ENCODE measurements around the gene CPA4. TPM values are rescaled to one million over a fixed set of nuclear protein-coding genes. Genes with fewer than 3 reads are reported as not detected.
"Not testable (repeated sequence)": the region's sequence is repeated elsewhere in the genome, so short reads cannot be mapped to it uniquely, and the experiment has no call there.

Gene CPA4
- total and polyA plus RNA-seq, 2 donors = 3.8 TPM; not detected in 1

- Histone ChIP-seq H3K4me1 (ENCODE audit: insufficient read depth) (no peaks in the 10 kb centered on the region), H3K27ac (ENCODE audit: low read depth) (no peak overlapping the region), H3K36me3 (ENCODE audit: insufficient read depth) (no peaks in the 10 kb centered on the region), H3K4me3 (ENCODE audit: low read depth, low read length) (no peak overlapping the region)
- 67% methylated on average over 8 of the region's 8 CpGs for WGBS
- no peak for DNase-seq (ENCODE audit: extremely low spot score)
Measured at GRCh38 chr7:130301501-130302020, 8.6 kb downstream of the CPA4 start.

GRCh38 chr7:130302649-130303048 is 9.7 kb downstream of the CPA4 start:
- H3K4me3 ChIP-seq (ENCODE audit: low read depth, low read length) = no peak overlapping the region
- DNase-seq (ENCODE audit: extremely low spot score) = no peak
- no peaks in the 10 kb centered on the region for H3K36me3 ChIP-seq (ENCODE audit: insufficient read depth)
- no peak overlapping the region for H3K27ac ChIP-seq (ENCODE audit: low read depth)
- H3K4me1 ChIP-seq (ENCODE audit: insufficient read depth) = no peaks in the 10 kb centered on the region

- no peak overlapping the region for H3K4me3 ChIP-seq (ENCODE audit: low read depth, low read length)
- no peak for DNase-seq (ENCODE audit: extremely low spot score)
- H3K4me1 ChIP-seq (ENCODE audit: insufficient read depth) = no peaks in the 10 kb centered on the region
- no peaks in the 10 kb centered on the region for H3K36me3 ChIP-seq (ENCODE audit: insufficient read depth)
- WGBS = 52% methylated on average over 2 of the region's 2 CpGs
- no peak overlapping the region for H3K27ac ChIP-seq (ENCODE audit: low read depth)
Measured at GRCh38 chr7:130303127-130303526, 10.2 kb downstream of the CPA4 start.

DNA sequence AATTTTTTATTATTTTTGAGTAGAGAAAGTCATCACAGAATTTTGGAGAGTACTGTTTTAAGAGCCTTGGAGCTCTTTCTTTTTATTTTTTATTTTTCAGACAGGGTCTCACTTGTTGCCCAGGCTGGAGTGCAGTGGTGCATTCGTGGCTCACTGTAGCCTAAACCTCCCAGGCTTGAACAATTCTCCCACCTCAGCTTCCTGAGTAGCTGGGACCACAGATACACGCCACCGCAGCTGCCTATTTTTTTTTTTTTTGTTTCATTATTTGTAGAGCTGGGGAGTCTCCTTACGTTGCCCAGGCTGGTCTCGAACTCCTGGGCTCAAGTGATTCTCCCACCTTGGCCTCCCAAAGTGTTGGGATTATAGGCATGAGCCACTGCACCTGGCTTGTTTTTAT is 10.6 kb downstream of the CPA4 start:
- WGBS = 89% methylated on average over 5 of the region's 5 CpGs
- Histone ChIP-seq H3K27ac (ENCODE audit: low read depth) (no peak overlapping the region), H3K4me1 (ENCODE audit: insufficient read depth) (no peaks in the 10 kb centered on the region), H3K36me3 (ENCODE audit: insufficient read depth) (no peaks in the 10 kb centered on the region), H3K4me3 (ENCODE audit: low read depth, low read length) (no peak overlapping the region)
- no peak for DNase-seq (ENCODE audit: extremely low spot score)

- DNase-seq (ENCODE audit: extremely low spot score) = no peak
- no peak overlapping the region for H3K27ac ChIP-seq (ENCODE audit: low read depth)
- 82% methylated on average over 5 of the region's 5 CpGs for WGBS
- no peaks in the 10 kb centered on the region for H3K36me3 ChIP-seq (ENCODE audit: insufficient read depth)
- H3K4me3 ChIP-seq (ENCODE audit: low read depth, low read length) = no peak overlapping the region
- H3K4me1 ChIP-seq (ENCODE audit: insufficient read depth) = no peaks in the 10 kb centered on the region
Measured at GRCh38 chr7:130303982-130304381, 11.0 kb downstream of the CPA4 start.

GRCh38 chr7:130304878-130305277 is 11.9 kb downstream of the CPA4 start:
- Histone ChIP-seq H3K27ac (ENCODE audit: low read depth) (no peak overlapping the region), H3K4me1 (ENCODE audit: insufficient read depth) (no peaks in the 10 kb centered on the region), H3K4me3 (ENCODE audit: low read depth, low read length) (no peak overlapping the region), H3K36me3 (ENCODE audit: insufficient read depth) (no peaks in the 10 kb centered on the region)
- DNase-seq (ENCODE audit: extremely low spot score) = no peak
- 96% methylated on average over 3 of the region's 3 CpGs for WGBS

DNA sequence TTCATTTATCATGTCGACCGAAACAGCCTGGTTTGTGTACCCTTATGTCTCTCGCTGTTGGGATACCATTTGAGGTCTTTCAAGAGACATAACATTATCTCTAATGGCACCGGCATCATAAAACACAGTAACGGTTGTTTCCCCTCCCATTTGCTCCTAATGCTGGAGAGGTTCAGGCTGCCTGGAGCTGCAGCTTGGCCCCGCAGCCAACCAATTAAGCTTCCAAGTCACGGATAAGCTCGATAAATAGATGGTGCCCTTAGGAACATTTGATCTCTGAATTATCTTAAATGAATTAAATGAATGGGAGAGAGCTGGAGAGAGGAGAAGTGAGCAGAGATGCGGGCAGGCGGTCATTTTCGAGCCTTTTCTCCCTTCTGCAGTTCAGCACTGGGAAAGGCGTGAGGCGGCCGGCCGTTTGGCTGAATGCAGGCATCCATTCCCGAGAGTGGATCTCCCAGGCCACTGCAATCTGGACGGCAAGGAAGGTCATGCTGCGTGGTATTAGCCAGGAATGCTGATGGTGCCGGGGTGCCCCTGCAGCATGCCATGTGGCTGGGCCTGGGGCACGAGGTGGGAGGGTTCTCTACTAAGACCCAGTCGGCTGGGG is 12.6 kb downstream of the CPA4 start:
- Histone ChIP-seq H3K4me1 (ENCODE audit: insufficient read depth) (no peaks in the 10 kb centered on the region), H3K36me3 (ENCODE audit: insufficient read depth) (no peaks in the 10 kb centered on the region), H3K4me3 (ENCODE audit: low read depth, low read length) (no peak overlapping the region), H3K27ac (ENCODE audit: low read depth) (no peak overlapping the region)
- 67% methylated on average over 21 of the region's 21 CpGs for WGBS
- DNase-seq (ENCODE audit: extremely low spot score) = no peak

DNA sequence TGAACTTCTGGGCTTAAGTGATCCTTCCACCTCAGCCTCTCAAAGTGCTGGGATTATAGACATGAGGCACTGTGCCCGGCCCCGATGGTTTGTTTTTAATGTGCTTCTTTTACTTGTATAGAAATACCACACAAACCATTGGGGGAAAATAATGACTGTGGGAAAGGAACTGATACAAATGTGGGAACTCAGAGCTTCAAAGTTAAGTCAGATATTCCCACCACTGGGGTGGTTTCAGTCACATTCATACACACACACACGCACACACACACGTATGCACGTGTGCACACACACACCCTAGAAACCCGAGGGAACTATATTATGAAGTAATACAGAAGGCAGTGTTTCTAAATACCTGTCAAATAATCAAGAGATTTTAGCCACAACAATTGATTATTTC is 17.0 kb downstream of the CPA4 start:
- no peak for DNase-seq (ENCODE audit: extremely low spot score)
- WGBS = 80% methylated on average over 6 of the region's 6 CpGs

DNA sequence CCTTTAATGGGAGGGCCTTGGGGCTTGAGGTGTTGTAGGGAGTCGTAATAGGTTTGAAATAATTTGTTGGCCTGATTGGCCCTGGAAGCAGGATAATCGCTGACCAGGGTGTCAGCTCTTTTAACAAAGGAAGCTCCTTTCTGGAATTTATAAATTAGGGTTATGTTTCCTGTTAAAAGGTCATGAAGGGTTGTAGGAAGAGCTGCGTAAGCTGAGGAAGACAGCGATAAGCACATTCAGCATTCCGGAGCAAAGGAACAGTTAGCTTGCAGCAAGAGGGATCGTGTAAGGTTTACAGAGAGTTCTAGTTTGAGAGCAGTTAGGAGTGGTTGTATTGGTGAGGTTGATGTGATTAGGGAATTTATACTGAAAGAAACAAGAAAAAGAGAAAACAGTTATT is 21.3 kb downstream of the CPA4 start:
- Histone ChIP-seq H3K4me1 (ENCODE audit: insufficient read depth) (no peaks in the 10 kb centered on the region), H3K27ac (ENCODE audit: low read depth) (no peak overlapping the region), H3K4me3 (ENCODE audit: low read depth, low read length) (no peak overlapping the region), H3K36me3 (ENCODE audit: insufficient read depth) (no peaks in the 10 kb centered on the region)
- no peak for DNase-seq (ENCODE audit: extremely low spot score)
- 71% methylated on average over 6 of the region's 6 CpGs for WGBS

More for the DNA sequence above, 17.0 kb downstream of the CPA4 start:
- Histone ChIP-seq H3K4me1 (ENCODE audit: insufficient read depth) (no peaks in the 10 kb centered on the region), H3K4me3 (ENCODE audit: low read depth, low read length) (no peak overlapping the region), H3K36me3 (ENCODE audit: insufficient read depth) (no peaks in the 10 kb centered on the region), H3K27ac (ENCODE audit: low read depth) (no peak overlapping the region)

DNA sequence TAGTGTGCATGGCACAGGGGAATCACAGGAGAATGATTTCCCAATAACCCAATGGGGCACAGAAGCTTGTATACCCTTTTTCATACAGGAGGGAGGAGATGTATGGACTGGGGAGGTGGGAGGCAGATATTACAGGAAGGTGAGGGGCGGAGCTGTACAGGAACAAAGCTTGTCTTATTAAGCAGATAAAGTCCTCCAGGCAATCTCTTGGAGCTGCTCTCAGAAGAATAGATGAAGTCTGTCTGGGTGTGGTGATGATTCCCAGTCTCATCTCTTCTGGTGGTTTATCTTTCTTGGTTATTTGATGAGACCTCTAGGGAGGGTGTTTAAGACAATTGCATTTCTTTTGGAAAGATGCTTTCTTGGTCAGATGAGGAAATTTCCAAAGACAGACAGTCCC is 26.6 kb downstream of the CPA4 start:
- Histone ChIP-seq H3K4me1 (ENCODE audit: insufficient read depth) (no peaks in the 10 kb centered on the region), H3K36me3 (ENCODE audit: insufficient read depth) (no peaks in the 10 kb centered on the region), H3K27ac (ENCODE audit: low read depth) (no peak overlapping the region), H3K4me3 (ENCODE audit: low read depth, low read length) (no peak overlapping the region)
- DNase-seq (ENCODE audit: extremely low spot score) = no peak
- WGBS = 98% methylated on average over 1 of the region's 1 CpG

- DNase-seq (ENCODE audit: extremely low spot score); H3K4me1 ChIP-seq (ENCODE audit: insufficient read depth); H3K4me3 ChIP-seq (ENCODE audit: low read depth, low read length); H3K27ac ChIP-seq (ENCODE audit: low read depth); H3K36me3 ChIP-seq (ENCODE audit: insufficient read depth): not testable (repeated sequence)
- WGBS = 84% methylated on average over 3 of the region's 3 CpGs
Measured at GRCh38 chr7:130321542-130322229, 28.7 kb downstream of the CPA4 start.

GRCh38 chr7:130322615-130323014 is 29.7 kb downstream of the CPA4 start:
- Histone ChIP-seq H3K36me3 (ENCODE audit: insufficient read depth) (no peaks in the 10 kb centered on the region), H3K27ac (ENCODE audit: low read depth) (no peak overlapping the region), H3K4me3 (ENCODE audit: low read depth, low read length) (no peak overlapping the region), H3K4me1 (ENCODE audit: insufficient read depth) (no peaks in the 10 kb centered on the region)
- 90% methylated on average over 7 of the region's 7 CpGs for WGBS
- no peak for DNase-seq (ENCODE audit: extremely low spot score)

- Histone ChIP-seq H3K4me3 (ENCODE audit: low read depth, low read length) (no peak overlapping the region), H3K4me1 (ENCODE audit: insufficient read depth) (no peaks in the 10 kb centered on the region), H3K27ac (ENCODE audit: low read depth) (no peak overlapping the region), H3K36me3 (ENCODE audit: insufficient read depth) (no peaks in the 10 kb centered on the region)
- WGBS = 86% methylated on average over 10 of the region's 10 CpGs
- no peak for DNase-seq (ENCODE audit: extremely low spot score)
Measured at GRCh38 chr7:130324306-130324943, 31.5 kb downstream of the CPA4 start.

DNA sequence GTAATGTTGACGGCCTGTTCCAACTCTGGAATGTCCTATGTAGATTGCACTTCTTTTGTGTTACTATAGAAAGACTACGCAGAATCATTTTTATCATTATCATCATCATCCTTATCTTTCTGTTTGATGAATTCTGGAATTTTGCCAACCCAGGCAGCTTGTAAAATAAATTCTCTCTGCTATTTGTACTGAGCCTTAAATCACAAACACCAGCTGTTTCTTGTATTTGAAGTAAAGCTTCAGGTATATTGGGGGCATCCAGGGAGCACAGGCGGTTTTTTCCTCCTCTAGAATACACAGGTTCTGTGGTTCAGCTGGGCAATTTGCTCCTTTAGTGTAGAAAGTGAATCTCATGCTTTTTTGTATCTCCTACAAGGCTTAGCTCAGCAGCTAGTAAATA is 36.7 kb downstream of the CPA4 start:
- Histone ChIP-seq H3K36me3 (ENCODE audit: insufficient read depth) (no peaks in the 10 kb centered on the region), H3K27ac (ENCODE audit: low read depth) (no peak overlapping the region), H3K4me3 (ENCODE audit: low read depth, low read length) (no peak overlapping the region), H3K4me1 (ENCODE audit: insufficient read depth) (no peaks in the 10 kb centered on the region)
- 48% methylated on average over 3 of the region's 3 CpGs for WGBS
- DNase-seq (ENCODE audit: extremely low spot score) = no peak

Data from urinary bladder (tissue), 4 donors.